ENCODE results near the gene HS3ST1.

GRCh38 chr4:11471618-11472017, 42.9 kb upstream of the HS3ST1 start:
- no peak for TF ChIP-seq CTCF (IDR thresholded peaks at IDR 0.05 in 4 of 5, conservative IDR thresholded peaks at IDR 0.05 in 1 of 5)
- no peak for TF ChIP-seq POLR2A (IDR thresholded peaks at IDR 0.05)
